HG02981 (cell line): Measurements from ENCODE around the gene MAP3K3.

Experiments
- ATAC-seq: cut with Tn5 transposase; IDR thresholded peaks from one replicate; pipeline ENCODE4 v1.9.1; 2021; ENCODE audit warnings: mild to moderate bottlenecking, moderate library complexity; ENCODE audit not compliant: unreplicated experiment

The MAP3K3 gene

GRCh38 chr17:63621684-63622573 lies at the start of gene MAP3K3:
Gene MAP3K3, plus strand, starts transcription at chr17:63622417. Its CDS starts 343 bp downstream, at chr17:63622760.
- peak; percentile 89 for ATAC-seq

- ATAC-seq: no peak
Observed at GRCh38 chr17:63573634-63574033, 48.6 kb upstream of the MAP3K3 start.

- no peak for ATAC-seq
Observed at GRCh38 chr17:63578027-63578768, 44.0 kb upstream of the MAP3K3 start.

- no peak for ATAC-seq
Observed at GRCh38 chr17:63578769-63579111, 43.5 kb upstream of the MAP3K3 start.

- no peak for ATAC-seq
Observed at GRCh38 chr17:63579633-63580032, 42.6 kb upstream of the MAP3K3 start.

GRCh38 chr17:63587770-63588169 lies 34.4 kb upstream of the MAP3K3 start:
- no peak for ATAC-seq

- ATAC-seq: no peak
Observed at GRCh38 chr17:63588797-63589196, 33.4 kb upstream of the MAP3K3 start.

GRCh38 chr17:63589646-63590045 lies 32.6 kb upstream of the MAP3K3 start:
- no peak for ATAC-seq

- no peak for ATAC-seq
Observed at GRCh38 chr17:63592797-63593196, 29.4 kb upstream of the MAP3K3 start.

GRCh38 chr17:63595132-63595531 lies 27.1 kb upstream of the MAP3K3 start:
- ATAC-seq: no peak

GRCh38 chr17:63596856-63597586 lies 25.2 kb upstream of the MAP3K3 start:
- ATAC-seq: no peak

GRCh38 chr17:63598281-63598680 lies 23.9 kb upstream of the MAP3K3 start:
- ATAC-seq: no peak

- ATAC-seq: peak; percentile 84
Observed at GRCh38 chr17:63600569-63601438, 21.4 kb upstream of the MAP3K3 start, which contains the start of gene TACO1. Gene TACO1, plus strand, starts transcription at chr17:63600895. Its CDS starts 189 bp downstream, at chr17:63601084.

GRCh38 chr17:63601439-63602371 lies 20.5 kb upstream of the MAP3K3 start:
- ATAC-seq: no peak

GRCh38 chr17:63609816-63610573 lies 12.2 kb upstream of the MAP3K3 start:
- ATAC-seq: no peak

- ATAC-seq: no peak
Observed at GRCh38 chr17:63610854-63611253, 11.4 kb upstream of the MAP3K3 start.

- no peak for ATAC-seq
Observed at GRCh38 chr17:63611354-63611753, 10.9 kb upstream of the MAP3K3 start.

GRCh38 chr17:63613663-63614062 lies 8.6 kb upstream of the MAP3K3 start:
- no peak for ATAC-seq
